Breast epithelium (tissue), 4 donors: ENCODE data around the gene SREK1IP1. TPM values are rescaled to one million over a fixed set of nuclear protein-coding genes. Genes with fewer than 3 reads are reported as not detected.

Experiments used
- DNase-seq, 2 donors: peaks; one replicate each; pipeline ENCODE4 v3.0.0-alpha.2; 2019; ENCODE audit warnings: low spot score in 2 of 2
- H3K27ac ChIP-seq, 2 donors: fragments of 200-600 bp; sonication (generic) in 1 of 2; one replicate each; pipeline ENCODE4 v1.5.1; 2016 to 2019; ENCODE audit warnings: mild to moderate bottlenecking in 1 of 2
- H3K27me3 ChIP-seq, 2 donors: fragments of 200-600 bp; sonication (generic) in 1 of 2; one replicate each; pipeline versions ENCODE4 v1.5.1 to v1.6.0; 2017 to 2019; ENCODE audit warnings: control low read depth in 1 of 2, mild to moderate bottlenecking in 1 of 2
- H3K36me3 ChIP-seq: fragments of 200-600 bp; one replicate; pipeline ENCODE4 v1.5.1; 2019
- H3K4me1 ChIP-seq, 2 donors: fragments of 200-600 bp; sonication (generic); one replicate each; pipeline ENCODE4 v1.5.1; 2016 to 2019; ENCODE audit warnings: control low read depth in 1 of 2
- H3K4me3 ChIP-seq, 3 donors: fragments of 200-600 bp; sonication (generic); 1 replicate in 2 of 3; 2 replicates in 1 of 3; pipeline ENCODE4 v1.5.1; 2016 to 2019; ENCODE audit warnings: mild to moderate bottlenecking in 3 of 3, moderate library complexity in 2 of 3
- H3K9me3 ChIP-seq, 2 donors: fragments of 200-600 bp; sonication (generic) in 1 of 2; one replicate each; pipeline ENCODE4 v1.5.1; 2016 to 2019; ENCODE audit warnings: control low read depth in 1 of 2
- POLR2A ChIP-seq: fragments of 450-650 bp; IDR thresholded peaks from one replicate; pipeline ENCODE4 v1.6.1; 2016; ENCODE audit warnings: antibody characterized with exemption, mild to moderate bottlenecking, moderate library complexity
- POLR2AphosphoS5 ChIP-seq, 3 donors: sonication (generic); formaldehyde crosslinking; IDR thresholded peaks; one replicate each; pipeline ENCODE4 v1.6.1; 2017; ENCODE audit warnings: antibody characterized with exemption in 3 of 3
- intact Hi-C: fragments of 100-400 bp; cut with DNase I; formaldehyde crosslinking; loops from one replicate; pipeline ENCODE4 v1.15.1; 2023; ENCODE audit warnings: low total_unique reads
- total RNA-seq, 3 donors: library from RNA; depleted of rRNA; stranded (reverse); fragments of >200 nt; gene quantifications; one replicate each; pipeline ENCODE4 v1.1.0, GENCODE V29; 2016
- TF ChIP-seq, protein P1 (sequence below), 3 donors: fragments of 450-650 bp; IDR thresholded peaks; one replicate each; pipeline ENCODE4 v1.5.1; 2016 to 2017; ENCODE audit warnings: antibody characterized with exemption in 3 of 3, mild to moderate bottlenecking in 3 of 3, moderate library complexity in 3 of 3

Gene SREK1IP1
- total RNA-seq, 3 donors from 2014 or later = 6.6 to 13.0 (median 8.9) TPM

DNA sequence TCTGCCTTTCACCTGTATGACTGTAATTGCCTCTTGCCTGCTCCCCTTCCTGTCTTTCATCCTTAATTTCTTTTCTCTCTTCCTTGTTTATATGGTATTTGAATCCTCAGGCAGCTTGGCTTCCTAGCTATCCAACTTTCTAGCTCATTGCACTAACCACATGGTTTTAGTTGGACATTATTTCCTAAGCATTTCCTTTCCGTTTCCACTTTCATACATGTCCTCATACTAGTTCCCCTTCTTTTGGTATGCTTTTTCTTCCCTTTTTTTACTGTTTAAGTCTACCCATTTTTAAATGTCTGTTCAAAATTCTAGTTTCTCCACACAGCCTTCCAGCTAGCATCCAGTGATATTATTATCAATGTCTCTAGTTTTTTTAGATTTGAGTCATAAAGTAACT, 6.8 kb upstream of the SREK1IP1 start:
- intact Hi-C loops = no loop called here
- no peak for TF ChIP-seq POLR2AphosphoS5 (IDR thresholded peaks at IDR 0.05)
- TF ChIP-seq, protein P1, sequence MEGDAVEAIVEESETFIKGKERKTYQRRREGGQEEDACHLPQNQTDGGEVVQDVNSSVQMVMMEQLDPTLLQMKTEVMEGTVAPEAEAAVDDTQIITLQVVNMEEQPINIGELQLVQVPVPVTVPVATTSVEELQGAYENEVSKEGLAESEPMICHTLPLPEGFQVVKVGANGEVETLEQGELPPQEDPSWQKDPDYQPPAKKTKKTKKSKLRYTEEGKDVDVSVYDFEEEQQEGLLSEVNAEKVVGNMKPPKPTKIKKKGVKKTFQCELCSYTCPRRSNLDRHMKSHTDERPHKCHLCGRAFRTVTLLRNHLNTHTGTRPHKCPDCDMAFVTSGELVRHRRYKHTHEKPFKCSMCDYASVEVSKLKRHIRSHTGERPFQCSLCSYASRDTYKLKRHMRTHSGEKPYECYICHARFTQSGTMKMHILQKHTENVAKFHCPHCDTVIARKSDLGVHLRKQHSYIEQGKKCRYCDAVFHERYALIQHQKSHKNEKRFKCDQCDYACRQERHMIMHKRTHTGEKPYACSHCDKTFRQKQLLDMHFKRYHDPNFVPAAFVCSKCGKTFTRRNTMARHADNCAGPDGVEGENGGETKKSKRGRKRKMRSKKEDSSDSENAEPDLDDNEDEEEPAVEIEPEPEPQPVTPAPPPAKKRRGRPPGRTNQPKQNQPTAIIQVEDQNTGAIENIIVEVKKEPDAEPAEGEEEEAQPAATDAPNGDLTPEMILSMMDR (IDR thresholded peaks at IDR 0.05) = no peak

DNA sequence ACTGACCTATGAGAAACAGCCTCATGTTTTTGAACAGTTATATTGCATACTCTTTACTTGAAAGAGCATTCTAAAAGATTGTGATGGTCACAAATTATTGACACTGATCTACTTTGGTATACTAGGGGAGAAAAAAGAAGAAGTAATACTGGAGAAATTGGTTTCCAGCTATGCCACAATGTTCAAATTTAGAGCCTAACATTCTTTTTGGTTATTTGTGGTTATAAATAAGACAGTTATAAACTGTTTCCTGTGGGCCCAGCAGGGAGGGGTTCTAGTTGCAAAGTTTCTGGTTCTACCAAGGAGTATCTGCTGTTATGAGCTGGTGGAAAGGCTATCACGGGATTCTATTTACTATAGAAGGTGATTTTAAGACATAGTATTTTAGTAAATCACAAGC, 5.0 kb upstream of the SREK1IP1 start:
- H3K4me1 ChIP-seq = peaks cover 0 to 12% of the 10 kb centered on the region in 2 donors
- TF ChIP-seq POLR2A = no peak
- TF ChIP-seq, protein P1 (IDR thresholded peaks at IDR 0.05) = no peak
- no peak for TF ChIP-seq POLR2AphosphoS5 (IDR thresholded peaks at IDR 0.05)
- DNase-seq = no peak
- intact Hi-C loops = loop anchor here (5.0 kb wide), 1 partner anchor 166 kb away; no protein-coding TSS in a partner anchor
- no peak overlapping the region for H3K27ac ChIP-seq
- no peaks in the 10 kb centered on the region for H3K27me3 ChIP-seq
- H3K9me3 ChIP-seq = no peaks in the 10 kb centered on the region
- H3K4me3 ChIP-seq = no peak overlapping the region
- peaks cover 14% of the 10 kb centered on the region for H3K36me3 ChIP-seq

More for the DNA sequence above, 6.8 kb upstream of the SREK1IP1 start:
- Histone ChIP-seq H3K9me3 (no peaks in the 10 kb centered on the region), H3K36me3 (peaks cover 14% of the 10 kb centered on the region), H3K4me3 (no peak overlapping the region), H3K27ac (no peak overlapping the region), H3K4me1 (peaks cover 0 to 4% of the 10 kb centered on the region in 2 donors), H3K27me3 (no peaks in the 10 kb centered on the region)
- DNase-seq = no peak

DNA sequence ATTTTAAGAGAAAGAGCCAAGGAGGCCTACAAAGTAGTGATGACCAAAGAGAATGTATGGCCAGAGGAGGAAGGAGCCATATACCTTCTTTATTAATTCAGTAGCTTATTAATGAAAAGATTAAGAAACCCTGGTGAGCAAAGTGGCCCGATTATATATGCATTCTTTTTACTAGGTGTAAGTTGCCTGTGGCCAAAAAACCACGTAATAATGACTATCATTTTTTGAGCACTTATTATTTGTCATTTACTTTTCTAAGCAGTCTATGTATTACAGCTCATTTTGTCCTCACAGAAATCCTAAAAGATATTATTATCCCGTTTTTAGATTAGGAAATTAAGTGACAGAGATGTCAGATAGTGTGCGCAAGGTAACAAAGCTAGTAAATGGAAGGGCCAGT, 3.2 kb upstream of the SREK1IP1 start:
- TF ChIP-seq POLR2A = no peak
- TF ChIP-seq, protein P1 (IDR thresholded peaks at IDR 0.05) = no peak
- no peak overlapping the region for H3K27ac ChIP-seq
- intact Hi-C loops = loop anchor here (5.0 kb wide), 1 partner anchor 164 kb away; no protein-coding TSS in a partner anchor

DNA sequence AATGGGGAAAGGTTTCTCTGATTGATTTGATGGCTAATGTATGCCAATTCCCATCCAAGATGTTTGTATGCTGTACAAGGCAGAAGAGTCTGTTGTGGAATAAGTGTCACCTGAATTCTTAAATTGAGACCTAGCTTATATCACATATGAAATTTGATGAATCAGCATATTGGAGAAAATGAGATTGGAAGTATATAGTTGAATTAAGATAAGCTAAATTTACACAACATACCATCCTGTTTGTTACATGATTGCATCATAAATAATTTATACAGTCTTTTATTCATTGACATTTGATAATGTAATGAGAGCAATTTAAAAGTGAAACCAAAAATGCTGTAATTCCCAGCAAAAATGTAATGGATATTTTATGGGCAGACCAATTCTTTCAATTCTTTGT, 1.4 kb upstream of the SREK1IP1 start:
- TF ChIP-seq POLR2AphosphoS5 (IDR thresholded peaks at IDR 0.05) = no peak
- no peak for TF ChIP-seq POLR2A
- TF ChIP-seq, protein P1 (IDR thresholded peaks at IDR 0.05) = no peak
- peak overlapping the region; percentile 72 to 86 (median 79) for H3K4me3 ChIP-seq
- no peaks in the 10 kb centered on the region for H3K27me3 ChIP-seq
- intact Hi-C loops = loop anchor here (5.0 kb wide), 1 partner anchor 163 kb away; no protein-coding TSS in a partner anchor
- DNase-seq = no peak
- peaks cover 0 to 20% of the 10 kb centered on the region in 2 donors for H3K4me1 ChIP-seq
- no peaks in the 10 kb centered on the region for H3K9me3 ChIP-seq
- no peak overlapping the region for H3K27ac ChIP-seq
- H3K36me3 ChIP-seq = no peaks in the 10 kb centered on the region

More for the DNA sequence above, 3.2 kb upstream of the SREK1IP1 start:
- peaks cover 0 to 20% of the 10 kb centered on the region in 2 donors for H3K4me1 ChIP-seq
- no peaks in the 10 kb centered on the region for H3K27me3 ChIP-seq
- DNase-seq = no peak
- H3K9me3 ChIP-seq = no peaks in the 10 kb centered on the region
- H3K4me3 ChIP-seq = no peak overlapping the region
- H3K36me3 ChIP-seq = peaks cover 10% of the 10 kb centered on the region

DNA sequence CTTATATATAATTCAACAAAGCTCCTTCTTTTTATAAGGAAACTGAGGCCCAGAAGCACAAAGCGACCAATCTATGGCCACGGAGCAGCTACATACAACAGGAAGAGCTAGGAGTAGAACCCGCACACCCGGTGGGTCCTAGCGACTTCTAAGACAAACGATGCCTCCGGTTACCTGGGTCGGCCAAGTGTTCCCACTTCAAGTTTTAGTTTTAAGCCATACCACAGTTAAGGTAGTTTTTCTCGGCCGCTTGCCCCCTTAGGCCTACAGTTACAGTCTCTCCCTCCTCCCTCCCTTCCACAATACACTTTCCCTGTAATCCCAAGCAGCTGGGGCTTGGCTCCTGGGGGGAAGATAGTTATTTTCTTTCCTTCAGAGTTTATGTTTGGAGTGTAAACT, 533 bp downstream of the SREK1IP1 start:
- peak overlapping the region; percentile 72 to 86 (median 79) for H3K4me3 ChIP-seq
- DNase-seq = no peak
- H3K27ac ChIP-seq = peak overlapping the region; percentile 89 to 90
- peaks cover 0 to 20% of the 10 kb centered on the region in 2 donors for H3K4me1 ChIP-seq
- H3K9me3 ChIP-seq = no peaks in the 10 kb centered on the region
- no peaks in the 10 kb centered on the region for H3K36me3 ChIP-seq
- TF ChIP-seq POLR2A (no peak), POLR2AphosphoS5 (IDR thresholded peaks at IDR 0.05) (no peak)
- TF ChIP-seq, protein P1 (IDR thresholded peaks at IDR 0.05) = no peak
- intact Hi-C loops = no loop called here
- no peaks in the 10 kb centered on the region for H3K27me3 ChIP-seq
